Measurements from ENCODE around the gene B3GAT2.

GRCh38 chr6:70823651-70824050 lies 133.2 kb downstream of the B3GAT2 start:
- TF ChIP-seq POLR2A (IDR thresholded peaks at IDR 0.05): no peak
- TF ChIP-seq CTCF (IDR thresholded peaks at IDR 0.05): no peak
